ENCODE results near the gene LMAN1. TPM values are rescaled to one million over a fixed set of nuclear protein-coding genes. Genes with fewer than 3 reads are reported as not detected.
A peak's percentile ranks its signal among the peaks of the same experiment; 100 is the strongest.

LMAN1 gene
- total and polyA plus RNA-seq, 10 of the 15 experiments (the other 5 are each of a cell fraction or from before 2014, with no cell fraction given), result 15.0 to 78.9 (median 67.5) TPM

DNA sequence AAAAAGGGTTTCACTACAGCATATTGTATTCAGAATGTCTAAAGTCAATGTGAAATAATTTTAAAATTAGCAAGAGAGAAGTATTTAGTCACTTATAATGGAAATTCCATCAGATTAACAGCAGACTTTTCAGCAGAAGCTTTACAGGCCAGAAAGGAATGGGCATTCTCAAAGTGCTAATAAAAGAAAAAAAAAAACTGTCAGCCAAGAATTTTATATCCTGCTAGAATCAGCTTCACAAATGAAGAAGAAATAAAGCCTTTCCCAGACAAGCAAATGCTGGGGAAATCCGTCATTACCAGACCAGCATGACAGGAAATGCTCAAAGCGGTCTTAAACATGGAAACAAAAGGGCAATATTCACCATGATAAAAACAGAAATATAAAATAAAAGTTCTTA lies 18.8 kb downstream of the LMAN1 start:
- BruUV-seq (replicated peaks), result no TSS peak
- CTCF ChIA-PET, result no interaction called here
- intact Hi-C loops (cut with micrococcal nuclease; ENCODE audit: unreplicated experiment), result no loop called here
- Histone ChIP-seq H3K4me2 (ENCODE audit: control insufficient read depth, insufficient read depth) (no peak overlapping the region), H3K9me3 (replicated peaks; ENCODE audit: control insufficient read depth, insufficient read depth, low read length) (peaks cover 7% of the 10 kb centered on the region; the same call in 2 of the 3 replicates), H3K4me1 (ENCODE audit: control insufficient read depth, insufficient read depth, low read length) (no peaks in the 10 kb centered on the region; the same call in 1 of the 2 replicates), H3K27ac (ENCODE audit: control insufficient read depth, insufficient read depth) (no peak overlapping the region), H3K4me3 (no peak overlapping the region), H3K9ac (ENCODE audit: control insufficient read depth, insufficient read depth, low read length) (no peak overlapping the region), H3K79me2 (ENCODE audit: control insufficient read depth, insufficient read depth, low read length) (peaks cover 8% of the 10 kb centered on the region), H3K27me3 (replicated peaks in 1 of 2; ENCODE audit: control insufficient read depth in 2 of 2, insufficient read depth in 2 of 2, low read length in 1 of 2) (no peaks in the 10 kb centered on the region), H4K20me1 (ENCODE audit: control insufficient read depth, insufficient read depth) (no peaks in the 10 kb centered on the region), H2AFZ (ENCODE audit: control insufficient read depth, low read depth, low read length) (no peak overlapping the region), H3K36me3 (ENCODE audit: control insufficient read depth in 2 of 2, insufficient read depth in 2 of 2, low read length in 1 of 2) (peaks cover 8 to 44% of the 10 kb centered on the region in 2 experiments)
- ATAC-seq (no peak), DNase-seq (ENCODE audit: low read depth, low spot score) (no peak), FAIRE-seq (no peak)
- 0 out of 2 replicates have a peak, but pooled peaks have one; percentile 80 for TF ChIP-seq CBX5 (IDR thresholded peaks at IDR 0.05; ENCODE audit: low read depth)
- no peak for TF ChIP-seq RUNX3 (IDR thresholded peaks at IDR 0.05; ENCODE audit: low read length)
- TF ChIP-seq, protein P1, sequence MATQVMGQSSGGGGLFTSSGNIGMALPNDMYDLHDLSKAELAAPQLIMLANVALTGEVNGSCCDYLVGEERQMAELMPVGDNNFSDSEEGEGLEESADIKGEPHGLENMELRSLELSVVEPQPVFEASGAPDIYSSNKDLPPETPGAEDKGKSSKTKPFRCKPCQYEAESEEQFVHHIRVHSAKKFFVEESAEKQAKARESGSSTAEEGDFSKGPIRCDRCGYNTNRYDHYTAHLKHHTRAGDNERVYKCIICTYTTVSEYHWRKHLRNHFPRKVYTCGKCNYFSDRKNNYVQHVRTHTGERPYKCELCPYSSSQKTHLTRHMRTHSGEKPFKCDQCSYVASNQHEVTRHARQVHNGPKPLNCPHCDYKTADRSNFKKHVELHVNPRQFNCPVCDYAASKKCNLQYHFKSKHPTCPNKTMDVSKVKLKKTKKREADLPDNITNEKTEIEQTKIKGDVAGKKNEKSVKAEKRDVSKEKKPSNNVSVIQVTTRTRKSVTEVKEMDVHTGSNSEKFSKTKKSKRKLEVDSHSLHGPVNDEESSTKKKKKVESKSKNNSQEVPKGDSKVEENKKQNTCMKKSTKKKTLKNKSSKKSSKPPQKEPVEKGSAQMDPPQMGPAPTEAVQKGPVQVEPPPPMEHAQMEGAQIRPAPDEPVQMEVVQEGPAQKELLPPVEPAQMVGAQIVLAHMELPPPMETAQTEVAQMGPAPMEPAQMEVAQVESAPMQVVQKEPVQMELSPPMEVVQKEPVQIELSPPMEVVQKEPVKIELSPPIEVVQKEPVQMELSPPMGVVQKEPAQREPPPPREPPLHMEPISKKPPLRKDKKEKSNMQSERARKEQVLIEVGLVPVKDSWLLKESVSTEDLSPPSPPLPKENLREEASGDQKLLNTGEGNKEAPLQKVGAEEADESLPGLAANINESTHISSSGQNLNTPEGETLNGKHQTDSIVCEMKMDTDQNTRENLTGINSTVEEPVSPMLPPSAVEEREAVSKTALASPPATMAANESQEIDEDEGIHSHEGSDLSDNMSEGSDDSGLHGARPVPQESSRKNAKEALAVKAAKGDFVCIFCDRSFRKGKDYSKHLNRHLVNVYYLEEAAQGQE (IDR thresholded peaks at IDR 0.05; ENCODE audit: low read depth, low read length), result no peak
- RAD21 ChIA-PET (ENCODE audit: unreplicated experiment), result no interaction called here
- SMC1A ChIA-PET (ENCODE audit: uncharacterized antibody, unreplicated experiment), result interaction anchor here (1.1 to 1.4 kb wide), 2 partner anchors 11 kb away, joined by 5 to 6 read pairs; no protein-coding TSS in a partner anchor
- POLR2A ChIA-PET, result no interaction called here
- in situ Hi-C loops (cut with MboI), result no loop called here
- WGBS (ENCODE audit: insufficient coverage, insufficient replicate concordance, low lambda C conversion rate, missing lambda C conversion rate), result 93% methylated on average over 2 of the region's 2 CpGs

DNA sequence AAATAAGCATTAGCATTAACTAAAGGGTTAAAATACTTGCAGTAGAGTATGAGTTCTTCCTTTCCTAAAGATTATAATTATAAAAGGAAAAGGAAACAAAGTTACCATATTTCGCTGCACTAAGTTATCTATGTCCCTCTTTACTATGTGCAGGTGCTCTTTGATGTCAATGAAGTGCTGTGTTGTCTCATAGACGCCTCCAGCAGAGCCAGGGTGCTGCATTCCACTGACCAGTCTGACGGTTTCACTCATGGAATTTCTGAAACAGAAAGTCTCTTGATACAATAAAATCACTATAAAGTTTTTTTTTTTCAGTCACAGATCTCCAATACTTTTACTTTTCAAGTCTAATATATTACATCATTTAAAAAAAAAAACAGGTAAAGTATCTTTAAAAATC lies 26.1 kb downstream of the LMAN1 start:
- no peak for DNase-seq (ENCODE audit: low read depth, low spot score)
- FAIRE-seq, result no peak
- ChIA-PET SMC1A (ENCODE audit: uncharacterized antibody, unreplicated experiment) (interaction anchor here (1.0 kb wide), 1 partner anchor 70 kb away, joined by 4 read pairs; no protein-coding TSS in a partner anchor), POLR2A (no interaction called here), RAD21 (ENCODE audit: unreplicated experiment) (interaction anchor here (0.6 kb wide), 1 partner anchor 24 kb away, joined by 3 read pairs; no protein-coding TSS in a partner anchor), CTCF (interaction anchor here (0.6 kb wide), 1 partner anchor 23 kb away, joined by 3 read pairs; no protein-coding TSS in a partner anchor)
- WGBS (ENCODE audit: insufficient coverage, insufficient replicate concordance, low lambda C conversion rate, missing lambda C conversion rate), result 79% methylated on average over 3 of the region's 3 CpGs
- in situ Hi-C loops (cut with MboI), result no loop called here
- H3K9ac ChIP-seq (ENCODE audit: control insufficient read depth, insufficient read depth, low read length), result no peak overlapping the region
- no TSS peak for BruUV-seq (replicated peaks)
- H3K4me2 ChIP-seq (ENCODE audit: control insufficient read depth, insufficient read depth), result no peak overlapping the region
- no peak overlapping the region for H2AFZ ChIP-seq (ENCODE audit: control insufficient read depth, low read depth, low read length)
- no peaks in the 10 kb centered on the region for H3K4me1 ChIP-seq (ENCODE audit: control insufficient read depth, insufficient read depth, low read length)
- no peak for ATAC-seq
- H3K4me3 ChIP-seq, result no peak overlapping the region
- peaks cover 0 to 36% of the 10 kb centered on the region in 2 experiments for H3K36me3 ChIP-seq (ENCODE audit: control insufficient read depth in 2 of 2, insufficient read depth in 2 of 2, low read length in 1 of 2)
- H3K27ac ChIP-seq (ENCODE audit: control insufficient read depth, insufficient read depth), result no peak overlapping the region
- H3K9me3 ChIP-seq (replicated peaks; ENCODE audit: control insufficient read depth, insufficient read depth, low read length), result no peaks in the 10 kb centered on the region
- no peaks in the 10 kb centered on the region for H3K79me2 ChIP-seq (ENCODE audit: control insufficient read depth, insufficient read depth, low read length)
- no peaks in the 10 kb centered on the region for H4K20me1 ChIP-seq (ENCODE audit: control insufficient read depth, insufficient read depth)
- intact Hi-C loops (cut with micrococcal nuclease; ENCODE audit: unreplicated experiment), result no loop called here
- H3K27me3 ChIP-seq (replicated peaks in 1 of 2; ENCODE audit: control insufficient read depth in 2 of 2, insufficient read depth in 2 of 2, low read length in 1 of 2), result no peaks in the 10 kb centered on the region
- TF ChIP-seq WRNIP1 (IDR thresholded peaks at IDR 0.05; ENCODE audit: borderline replicate concordance, low read depth, low read length), result no peak
- no peak for TF ChIP-seq CBX3 (IDR thresholded peaks at IDR 0.05; ENCODE audit: borderline replicate concordance, low read depth)
- TF ChIP-seq, protein P2, sequence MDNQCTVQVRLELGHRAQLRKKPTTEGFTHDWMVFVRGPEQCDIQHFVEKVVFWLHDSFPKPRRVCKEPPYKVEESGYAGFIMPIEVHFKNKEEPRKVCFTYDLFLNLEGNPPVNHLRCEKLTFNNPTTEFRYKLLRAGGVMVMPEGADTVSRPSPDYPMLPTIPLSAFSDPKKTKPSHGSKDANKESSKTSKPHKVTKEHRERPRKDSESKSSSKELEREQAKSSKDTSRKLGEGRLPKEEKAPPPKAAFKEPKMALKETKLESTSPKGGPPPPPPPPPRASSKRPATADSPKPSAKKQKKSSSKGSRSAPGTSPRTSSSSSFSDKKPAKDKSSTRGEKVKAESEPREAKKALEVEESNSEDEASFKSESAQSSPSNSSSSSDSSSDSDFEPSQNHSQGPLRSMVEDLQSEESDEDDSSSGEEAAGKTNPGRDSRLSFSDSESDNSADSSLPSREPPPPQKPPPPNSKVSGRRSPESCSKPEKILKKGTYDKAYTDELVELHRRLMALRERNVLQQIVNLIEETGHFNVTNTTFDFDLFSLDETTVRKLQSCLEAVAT (IDR thresholded peaks at IDR 0.05), result no peak
- no peak for TF ChIP-seq POLR2AphosphoS2 (IDR thresholded peaks at IDR 0.05; ENCODE audit: low read depth, low read length)
- TF ChIP-seq RELA (IDR thresholded peaks at IDR 0.05; ENCODE audit: borderline replicate concordance, partially characterized antibody), result no peak
- no peak for TF ChIP-seq MEF2A (IDR thresholded peaks at IDR 0.05; ENCODE audit: insufficient read depth, low read depth, low read length)
- TF ChIP-seq NR2C1 (IDR thresholded peaks at IDR 0.05), result no peak
- TF ChIP-seq CBX5 (IDR thresholded peaks at IDR 0.05; ENCODE audit: low read depth), result no peak

Data from GM12878 (cell line).